ENCODE measurements around the gene IFNG. TPM values are rescaled to one million over a fixed set of nuclear protein-coding genes. Genes with fewer than 3 reads are reported as not detected.

Gene IFNG
- total RNA-seq, 1 donor, result not detected

DNA sequence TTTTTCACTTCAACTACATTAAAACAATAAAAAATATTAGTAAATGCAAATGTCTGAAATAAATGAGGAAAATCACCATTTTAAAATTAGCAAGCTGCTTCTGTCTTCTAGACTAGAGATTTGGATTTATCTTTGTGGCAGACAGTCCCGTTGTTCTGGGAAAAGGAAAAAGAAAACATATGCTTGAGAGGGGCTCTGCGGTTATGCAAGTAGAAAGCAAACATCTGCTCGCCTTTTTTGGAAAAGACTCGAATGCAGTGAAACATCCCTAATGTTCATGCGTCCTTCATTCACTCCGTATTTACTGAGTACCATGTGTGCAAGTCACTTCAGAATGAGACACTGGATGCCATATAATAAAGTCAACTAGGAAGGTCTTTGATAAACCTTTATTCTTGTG is 44.9 kb downstream of the IFNG start:
- H3K36me3 ChIP-seq (ENCODE audit: insufficient read depth, low read length), result no peaks in the 10 kb centered on the region
- no peaks in the 10 kb centered on the region for H3K4me1 ChIP-seq (ENCODE audit: insufficient read depth, low read length)
- TF ChIP-seq, protein P1, sequence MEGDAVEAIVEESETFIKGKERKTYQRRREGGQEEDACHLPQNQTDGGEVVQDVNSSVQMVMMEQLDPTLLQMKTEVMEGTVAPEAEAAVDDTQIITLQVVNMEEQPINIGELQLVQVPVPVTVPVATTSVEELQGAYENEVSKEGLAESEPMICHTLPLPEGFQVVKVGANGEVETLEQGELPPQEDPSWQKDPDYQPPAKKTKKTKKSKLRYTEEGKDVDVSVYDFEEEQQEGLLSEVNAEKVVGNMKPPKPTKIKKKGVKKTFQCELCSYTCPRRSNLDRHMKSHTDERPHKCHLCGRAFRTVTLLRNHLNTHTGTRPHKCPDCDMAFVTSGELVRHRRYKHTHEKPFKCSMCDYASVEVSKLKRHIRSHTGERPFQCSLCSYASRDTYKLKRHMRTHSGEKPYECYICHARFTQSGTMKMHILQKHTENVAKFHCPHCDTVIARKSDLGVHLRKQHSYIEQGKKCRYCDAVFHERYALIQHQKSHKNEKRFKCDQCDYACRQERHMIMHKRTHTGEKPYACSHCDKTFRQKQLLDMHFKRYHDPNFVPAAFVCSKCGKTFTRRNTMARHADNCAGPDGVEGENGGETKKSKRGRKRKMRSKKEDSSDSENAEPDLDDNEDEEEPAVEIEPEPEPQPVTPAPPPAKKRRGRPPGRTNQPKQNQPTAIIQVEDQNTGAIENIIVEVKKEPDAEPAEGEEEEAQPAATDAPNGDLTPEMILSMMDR (IDR thresholded peaks at IDR 0.05; ENCODE audit: extremely low read depth, low read depth, low read length), result no peak
- no peaks in the 10 kb centered on the region for H3K9me3 ChIP-seq (ENCODE audit: low read depth, low read length)
- H3K27ac ChIP-seq (ENCODE audit: low read depth, low read length), result no peak overlapping the region
- no peak overlapping the region for H3K4me3 ChIP-seq (ENCODE audit: insufficient read depth, low read length)
- H2AFZ ChIP-seq (ENCODE audit: low read length), result no peak overlapping the region
- H4K20me1 ChIP-seq (ENCODE audit: insufficient read depth, low read length), result no peaks in the 10 kb centered on the region
- H3K79me2 ChIP-seq (ENCODE audit: insufficient read depth, low read length), result no peaks in the 10 kb centered on the region
- no peak for DNase-seq (ENCODE audit: insufficient read length, low spot score, missing footprints)
- H3K4me2 ChIP-seq (ENCODE audit: insufficient read depth, low read length), result no peak overlapping the region
- peaks cover 5% of the 10 kb centered on the region for H3K27me3 ChIP-seq (ENCODE audit: insufficient read depth, low read length)

DNA sequence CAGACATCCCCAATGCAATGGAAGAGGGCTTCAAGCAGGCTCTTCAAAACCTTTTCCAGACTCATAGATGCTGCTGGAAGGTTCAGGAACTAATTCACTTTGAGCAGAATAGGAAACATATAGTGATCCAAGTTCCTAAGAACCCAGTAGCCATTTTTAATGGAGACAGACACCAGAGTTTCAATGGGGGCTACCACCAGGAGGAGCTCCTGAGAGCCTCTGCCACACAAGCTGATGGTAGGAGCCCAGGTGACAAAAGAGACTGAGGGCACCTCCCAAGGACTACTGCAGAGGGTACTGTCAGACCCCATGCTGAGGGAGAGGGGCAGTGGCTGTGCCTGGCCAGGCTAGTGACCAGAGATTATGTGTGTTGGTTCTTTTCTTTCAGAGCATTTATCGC is 45.9 kb downstream of the IFNG start:
- Histone ChIP-seq H3K4me3 (ENCODE audit: insufficient read depth, low read length) (no peak overlapping the region), H3K36me3 (ENCODE audit: insufficient read depth, low read length) (no peaks in the 10 kb centered on the region), H2AFZ (ENCODE audit: low read length) (no peak overlapping the region), H3K79me2 (ENCODE audit: insufficient read depth, low read length) (no peaks in the 10 kb centered on the region), H3K27ac (ENCODE audit: low read depth, low read length) (no peak overlapping the region), H3K4me1 (ENCODE audit: insufficient read depth, low read length) (no peaks in the 10 kb centered on the region), H3K27me3 (ENCODE audit: insufficient read depth, low read length) (peaks cover 8% of the 10 kb centered on the region), H3K9me3 (ENCODE audit: low read depth, low read length) (no peaks in the 10 kb centered on the region), H3K4me2 (ENCODE audit: insufficient read depth, low read length) (no peak overlapping the region), H4K20me1 (ENCODE audit: insufficient read depth, low read length) (no peaks in the 10 kb centered on the region)
- peak; percentile 45 for DNase-seq (ENCODE audit: insufficient read length, low spot score, missing footprints)
- TF ChIP-seq, protein P1 (IDR thresholded peaks at IDR 0.05; ENCODE audit: extremely low read depth, low read depth, low read length), result peak; percentile 37

DNA sequence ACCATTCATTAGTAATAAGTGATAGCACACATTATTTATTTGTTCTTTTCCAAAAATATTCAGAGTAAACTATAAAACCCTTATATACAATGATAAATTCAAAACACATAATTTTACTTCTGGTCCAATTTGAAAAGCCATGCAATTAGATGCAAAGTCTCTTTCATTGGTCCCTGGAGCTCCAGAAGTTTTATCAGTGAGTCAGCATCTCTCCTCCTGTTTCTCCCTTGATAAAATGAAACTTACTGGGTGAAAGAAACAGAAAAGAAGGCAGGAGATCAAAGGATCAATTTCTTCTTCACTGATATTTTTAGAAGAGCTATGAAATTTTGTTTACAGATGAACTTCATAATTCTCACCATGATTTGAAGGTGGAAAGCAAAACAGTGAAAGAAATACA is 47.5 kb downstream of the IFNG start:
- Histone ChIP-seq H4K20me1 (ENCODE audit: insufficient read depth, low read length) (no peaks in the 10 kb centered on the region), H3K27ac (ENCODE audit: low read depth, low read length) (no peak overlapping the region), H3K9me3 (ENCODE audit: low read depth, low read length) (no peaks in the 10 kb centered on the region), H3K4me3 (ENCODE audit: insufficient read depth, low read length) (no peak overlapping the region), H3K4me2 (ENCODE audit: insufficient read depth, low read length) (no peak overlapping the region), H3K79me2 (ENCODE audit: insufficient read depth, low read length) (no peaks in the 10 kb centered on the region), H2AFZ (ENCODE audit: low read length) (no peak overlapping the region), H3K4me1 (ENCODE audit: insufficient read depth, low read length) (no peaks in the 10 kb centered on the region), H3K36me3 (ENCODE audit: insufficient read depth, low read length) (no peaks in the 10 kb centered on the region), H3K27me3 (ENCODE audit: insufficient read depth, low read length) (peaks cover 7% of the 10 kb centered on the region)
- TF ChIP-seq, protein P1 (IDR thresholded peaks at IDR 0.05; ENCODE audit: extremely low read depth, low read depth, low read length), result no peak
- no peak for DNase-seq (ENCODE audit: insufficient read length, low spot score, missing footprints)

DNA sequence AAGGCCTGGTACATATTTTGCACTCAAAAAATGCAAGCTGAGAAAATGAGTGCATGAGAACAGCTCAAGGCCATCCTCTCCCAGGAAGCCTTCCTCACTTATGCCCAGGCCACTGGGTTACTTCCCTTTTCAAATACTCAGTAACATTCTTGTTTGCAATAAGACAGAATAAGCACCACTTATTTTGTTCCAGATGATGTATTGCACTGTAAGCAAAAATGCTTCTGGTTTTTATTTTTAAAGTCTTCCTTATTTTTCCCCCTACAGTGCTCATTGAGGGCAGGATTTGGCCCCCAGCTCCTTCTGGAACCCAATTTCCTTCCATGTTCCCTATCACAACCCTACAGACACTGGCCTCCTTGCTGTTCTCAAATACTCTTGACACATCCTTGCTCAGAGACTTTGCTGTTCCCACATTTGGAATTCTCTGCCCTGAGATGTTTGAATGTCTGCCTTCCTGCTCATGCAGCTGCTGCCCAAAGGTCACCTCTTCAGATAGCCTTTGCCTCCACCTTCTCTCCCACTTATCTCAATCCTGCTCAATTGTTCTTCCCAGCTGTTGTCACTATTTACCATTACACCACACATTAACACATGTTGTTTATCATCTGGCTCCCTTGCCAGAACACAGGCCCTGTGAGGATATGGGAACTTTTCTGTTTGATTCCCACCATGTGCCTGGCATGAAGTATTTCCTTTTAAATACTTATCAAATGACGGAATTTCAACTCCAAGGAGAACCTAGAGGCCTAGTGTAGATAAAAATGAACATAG is 49.9 kb downstream of the IFNG start:
- Histone ChIP-seq H3K9me3 (ENCODE audit: low read depth, low read length) (no peaks in the 10 kb centered on the region), H4K20me1 (ENCODE audit: insufficient read depth, low read length) (no peaks in the 10 kb centered on the region), H3K36me3 (ENCODE audit: insufficient read depth, low read length) (no peaks in the 10 kb centered on the region), H3K4me2 (ENCODE audit: insufficient read depth, low read length) (no peak overlapping the region), H3K27ac (ENCODE audit: low read depth, low read length) (no peak overlapping the region), H3K4me1 (ENCODE audit: insufficient read depth, low read length) (peaks cover 4% of the 10 kb centered on the region), H3K4me3 (ENCODE audit: insufficient read depth, low read length) (no peak overlapping the region), H3K27me3 (ENCODE audit: insufficient read depth, low read length) (peaks cover 13% of the 10 kb centered on the region), H3K79me2 (ENCODE audit: insufficient read depth, low read length) (no peaks in the 10 kb centered on the region), H2AFZ (ENCODE audit: low read length) (no peak overlapping the region)
- no peak for DNase-seq (ENCODE audit: insufficient read length, low spot score, missing footprints)
- TF ChIP-seq, protein P1 (IDR thresholded peaks at IDR 0.05; ENCODE audit: extremely low read depth, low read depth, low read length), result no peak
